GM12878 (cell line): ENCODE results near the gene ZC4H2. TPM values are rescaled to one million over a fixed set of nuclear protein-coding genes. Genes with fewer than 3 reads are reported as not detected.
"Not testable (repeated sequence)": the region's sequence is repeated elsewhere in the genome, so short reads cannot be mapped to it uniquely, and the experiment has no call there.

Source experiments
- ATAC-seq: fragments of 200-7000 bp; cut with Tn5 transposase; 3 replicates; pipeline ENCODE4 v1.9.1; 2020; ENCODE audit warnings: mild to moderate bottlenecking, moderate library complexity
- BruUV-seq: library from RNA; stranded (reverse); fragments of 400-500 nt; replicated peaks from 2 replicates; lab custom pipeline; 2021; lab: Mats Ljungman, UMichigan
- CTCF ChIA-PET: fragments of 300-600 bp; sonication (Branson Sonifier 250); formaldehyde crosslinking; extraction: SDS; loops from one replicate; lab custom pipeline; 2021; ENCODE audit warnings: inconsistent platforms; lab: Yijun Ruan, JAX
- POLR2A ChIA-PET: fragments of 350-600 bp; formaldehyde crosslinking; extraction: SDS; loops from one replicate; lab custom pipeline; 2021; ENCODE audit warnings: inconsistent platforms; lab: Charles Lee
- RAD21 ChIA-PET: fragments of 300-600 bp; sonication (Branson Sonifier 250); formaldehyde crosslinking; loops from one replicate; lab custom pipeline; 2023; ENCODE audit warnings: antibody characterized with exemption; ENCODE audit not compliant: unreplicated experiment; lab: Charles Lee
- SMC1A ChIA-PET: fragments of 300-600 bp; sonication (Branson Sonifier 250); formaldehyde crosslinking; loops from one replicate; lab custom pipeline; 2023; ENCODE audit not compliant: unreplicated experiment, uncharacterized antibody; lab: Charles Lee
- DNase-seq: peaks from one replicate; pipeline ENCODE4 v3.0.0-alpha.2; 2011; ENCODE audit warnings: low read depth, low spot score
- FAIRE-seq: peaks from 3 replicates; lab custom pipeline; 2011; peaks lifted over from hg19 to GRCh38; lab: Jason Lieb, UNC
- H2AFZ ChIP-seq: 2 replicates; pipeline ENCODE4 v1.6.0; 2011; ENCODE audit warnings: low read depth, low read length, control low read depth; ENCODE audit not compliant: control insufficient read depth
- H3K27ac ChIP-seq: 2 replicates; pipeline ENCODE4 v1.5.1; 2011; ENCODE audit warnings: control low read depth; ENCODE audit not compliant: control insufficient read depth, insufficient read depth
- H3K27me3 ChIP-seq, 2 experiments: replicated peaks in 1 of 2; 2 replicates each; pipeline versions ENCODE4 v1.6.0 to v1.6.1; 2011; ENCODE audit warnings: low read length in 1 of 2; ENCODE audit not compliant: control insufficient read depth in 2 of 2, insufficient read depth in 2 of 2
- H3K36me3 ChIP-seq, 2 experiments: 2 replicates each; pipeline ENCODE4 v1.5.1; 2011; ENCODE audit warnings: low read length in 1 of 2; ENCODE audit not compliant: control insufficient read depth in 2 of 2, insufficient read depth in 2 of 2
- H3K4me1 ChIP-seq: 2 replicates; pipeline ENCODE4 v1.6.1; 2011; ENCODE audit warnings: mild to moderate bottlenecking, low read length, moderate library complexity, mixed read lengths; ENCODE audit not compliant: control insufficient read depth, insufficient read depth
- H3K4me2 ChIP-seq: 2 replicates; pipeline ENCODE4 v1.6.0; 2011; ENCODE audit warnings: control low read depth; ENCODE audit not compliant: control insufficient read depth, insufficient read depth
- H3K4me3 ChIP-seq: fragments of 200-600 bp; sonication (generic); 2 replicates; pipeline ENCODE4 v1.5.1; 2016
- H3K79me2 ChIP-seq: 2 replicates; pipeline ENCODE4 v1.6.0; 2011; ENCODE audit warnings: low read length; ENCODE audit not compliant: control insufficient read depth, insufficient read depth
- H3K9ac ChIP-seq: 2 replicates; pipeline ENCODE4 v1.8.0; 2011; ENCODE audit warnings: low read length, control low read depth, mixed read lengths; ENCODE audit not compliant: control insufficient read depth, insufficient read depth
- H3K9me3 ChIP-seq: replicated peaks from 3 replicates; pipeline ENCODE4 v1.5.1; 2011; ENCODE audit warnings: mild to moderate bottlenecking, low read length; ENCODE audit not compliant: control insufficient read depth, insufficient read depth
- H4K20me1 ChIP-seq: 2 replicates; pipeline ENCODE4 v1.6.0; 2011; ENCODE audit not compliant: control insufficient read depth, insufficient read depth
- BHLHE40 ChIP-seq, 2 experiments: fragments of 450-650 bp in 1 of 2; IDR thresholded peaks; 2 replicates each; pipeline ENCODE4 v1.6.1; 2011 to 2017; ENCODE audit warnings: low read depth in 2 of 2, borderline replicate concordance in 1 of 2, improper control_type of control experiment in 1 of 2, low read length in 1 of 2, mild to moderate bottlenecking in 1 of 2
- FOS ChIP-seq: IDR thresholded peaks from 3 replicates; pipeline ENCODE4 v1.6.1; 2011; ENCODE audit warnings: borderline replicate concordance; ENCODE audit not compliant: insufficient read length; ENCODE audit errors: extremely low read depth
- JUND ChIP-seq: IDR thresholded peaks from 2 replicates; pipeline ENCODE4 v1.6.1; 2012; ENCODE audit warnings: low read depth, mild to moderate bottlenecking, low read length, improper control_type of control experiment, moderate library complexity
- MEF2B ChIP-seq: fragments of 450-650 bp; IDR thresholded peaks from 2 replicates; pipeline ENCODE4 v1.6.1; 2018; ENCODE audit warnings: mild to moderate bottlenecking, moderate library complexity; ENCODE audit not compliant: partially characterized antibody, poor library complexity, severe bottlenecking
- ZNF207 ChIP-seq: fragments of 450-650 bp; IDR thresholded peaks from 2 replicates; pipeline ENCODE4 v1.6.1; 2014; ENCODE audit warnings: antibody characterized with exemption, mild to moderate bottlenecking, borderline replicate concordance
- WGBS: methylation state at CpG from one replicate; pipeline ENCODE4 v1.1.6; 2016; ENCODE audit warnings: low lambda C conversion rate; ENCODE audit not compliant: insufficient replicate concordance, insufficient coverage; ENCODE audit errors: missing lambda C conversion rate; 5-methylcytosine and 5-hydroxymethylcytosine counted together
- in situ Hi-C: fragments of 300-500 bp; cut with MboI; formaldehyde crosslinking; loops from 9 replicates; pipeline ENCODE4 v1.14.3; 2018; ENCODE audit warnings: mixed read lengths
- intact Hi-C: fragments of 100-400 bp; cut with micrococcal nuclease; formaldehyde crosslinking; loops from one replicate; pipeline ENCODE4 v1.14.2; 2022; ENCODE audit not compliant: unreplicated experiment
- polyA plus RNA-seq, 11 experiments: library from polyadenylated mRNA; depleted of rRNA in 4 of 11; unstranded in 6 of 11; stranded (reverse) in 5 of 11; fragments of >200 nt; fragmentation: Nextera tagmentation in 4 of 11; fragmentation: Illumina TruSeq in 1 of 11; extraction: Ambion mirVana in 4 of 11; extraction: Trizol in 1 of 11; gene quantifications; 1 replicate in 1 of 11; 2 replicates in 10 of 11; pipeline versions ENCODE4 v1.2.1 to v1.2.3, GENCODE V29; 2011 to 2016; ENCODE audit warnings: inconsistent platforms in 2 of 11, missing spikeins in 2 of 11, low read depth in 1 of 11
- total RNA-seq, 4 experiments: library from RNA; depleted of rRNA in 3 of 4; stranded (reverse); fragments of >200 nt in 3 of 4; fragmentation: Illumina TruSeq in 1 of 4; extraction: Trizol in 1 of 4; gene quantifications; 2 replicates each; pipeline versions ENCODE4 v1.2.1 to v1.2.3, GENCODE V29; 2013 to 2021
- TF ChIP-seq, protein P1 (sequence below), 3 experiments: IDR thresholded peaks in 2 of 3; conservative IDR thresholded peaks in 1 of 3; 2 replicates each; pipeline ENCODE4 v1.5.1; 2011; ENCODE audit warnings: low read depth in 3 of 3, low read length in 3 of 3, mild to moderate bottlenecking in 3 of 3, control low read depth in 2 of 3, moderate library complexity in 2 of 3, inconsistent platforms in 1 of 3, mixed read lengths in 1 of 3; ENCODE audit not compliant: control insufficient read depth in 2 of 3, insufficient read depth in 1 of 3; ENCODE audit errors: extremely low read depth in 1 of 3

Gene ZC4H2
- total and polyA plus RNA-seq, 10 of the 15 experiments (the other 5 are each of a cell fraction or from before 2014, with no cell fraction given): 0.27 to 1.8 (median 0.67) TPM

- no peaks in the 10 kb centered on the region for H3K4me1 ChIP-seq
- H3K4me2 ChIP-seq: no peak overlapping the region
- no peaks in the 10 kb centered on the region for H3K9me3 ChIP-seq
- SMC1A ChIA-PET: no interaction called here
- RAD21 ChIA-PET: no interaction called here
- no peaks in the 10 kb centered on the region for H3K79me2 ChIP-seq
- no peak overlapping the region for H3K4me3 ChIP-seq
- FAIRE-seq (no peak), DNase-seq (no peak), ATAC-seq (peak; percentile 47; the same call in 1 of the 3 replicates)
- in situ Hi-C loops: no loop called here
- CTCF ChIA-PET: interaction anchor here (0.8 kb wide), 1 partner anchor 25 kb away, joined by 4 read pairs; no protein-coding TSS in a partner anchor
- no peak overlapping the region for H3K27ac ChIP-seq
- H4K20me1 ChIP-seq: no peaks in the 10 kb centered on the region
- no peak overlapping the region for H3K9ac ChIP-seq
- BruUV-seq: no TSS peak
- no peak for TF ChIP-seq ZNF207
- no peak for TF ChIP-seq MEF2B
- no peak for TF ChIP-seq BHLHE40 (IDR thresholded peaks at IDR 0.05; ENCODE audit: borderline replicate concordance in 1 of 2, low read depth in 2 of 2, low read length in 1 of 2)
- TF ChIP-seq JUND: no peak
- TF ChIP-seq, protein P1, sequence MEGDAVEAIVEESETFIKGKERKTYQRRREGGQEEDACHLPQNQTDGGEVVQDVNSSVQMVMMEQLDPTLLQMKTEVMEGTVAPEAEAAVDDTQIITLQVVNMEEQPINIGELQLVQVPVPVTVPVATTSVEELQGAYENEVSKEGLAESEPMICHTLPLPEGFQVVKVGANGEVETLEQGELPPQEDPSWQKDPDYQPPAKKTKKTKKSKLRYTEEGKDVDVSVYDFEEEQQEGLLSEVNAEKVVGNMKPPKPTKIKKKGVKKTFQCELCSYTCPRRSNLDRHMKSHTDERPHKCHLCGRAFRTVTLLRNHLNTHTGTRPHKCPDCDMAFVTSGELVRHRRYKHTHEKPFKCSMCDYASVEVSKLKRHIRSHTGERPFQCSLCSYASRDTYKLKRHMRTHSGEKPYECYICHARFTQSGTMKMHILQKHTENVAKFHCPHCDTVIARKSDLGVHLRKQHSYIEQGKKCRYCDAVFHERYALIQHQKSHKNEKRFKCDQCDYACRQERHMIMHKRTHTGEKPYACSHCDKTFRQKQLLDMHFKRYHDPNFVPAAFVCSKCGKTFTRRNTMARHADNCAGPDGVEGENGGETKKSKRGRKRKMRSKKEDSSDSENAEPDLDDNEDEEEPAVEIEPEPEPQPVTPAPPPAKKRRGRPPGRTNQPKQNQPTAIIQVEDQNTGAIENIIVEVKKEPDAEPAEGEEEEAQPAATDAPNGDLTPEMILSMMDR (IDR thresholded peaks at IDR 0.05 in 2 of 3, conservative IDR thresholded peaks at IDR 0.05 in 1 of 3; ENCODE audit: control insufficient read depth in 2 of 3, extremely low read depth in 1 of 3, insufficient read depth in 1 of 3, low read depth in 3 of 3, low read length in 3 of 3): peak; percentile 23 to 58 (median 45); a peak in 4 of 6 replicates
- TF ChIP-seq FOS: no peak
- no peaks in the 10 kb centered on the region for H3K36me3 ChIP-seq
- no peaks in the 10 kb centered on the region for H3K27me3 ChIP-seq
- H2AFZ ChIP-seq: no peak overlapping the region
- POLR2A ChIA-PET: no interaction called here
- intact Hi-C loops: no loop called here
These were observed 90.4 kb downstream of the ZC4H2 start for GRCh38 chrX:64885850-64886249.

DNA sequence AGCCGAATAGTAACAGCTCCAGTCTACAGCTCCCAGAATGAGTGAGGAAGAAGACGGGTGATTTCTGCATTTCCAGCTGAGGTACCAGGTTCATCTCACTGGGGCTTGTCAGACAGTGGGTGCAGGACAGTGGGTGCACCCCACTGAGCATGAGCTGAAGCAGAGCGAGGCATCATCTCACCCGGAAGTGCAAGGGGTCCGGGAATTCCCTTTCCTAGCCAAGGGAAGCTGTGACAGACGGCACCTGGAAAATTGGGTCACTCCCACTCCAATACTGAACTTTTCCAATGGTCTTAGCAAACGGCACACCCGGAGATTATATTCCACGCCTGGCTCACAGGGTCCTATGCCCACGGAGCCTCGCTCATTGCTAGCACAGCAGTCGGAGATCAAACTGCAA, 97.5 kb downstream of the ZC4H2 start:
- H3K27ac ChIP-seq, H3K9ac ChIP-seq, FAIRE-seq, CTCF ChIA-PET, H3K27me3 ChIP-seq, SMC1A ChIA-PET, in situ Hi-C loops, H2AFZ ChIP-seq, H3K79me2 ChIP-seq, intact Hi-C loops, BruUV-seq, H4K20me1 ChIP-seq, ATAC-seq, POLR2A ChIA-PET, H3K36me3 ChIP-seq, RAD21 ChIA-PET, H3K4me3 ChIP-seq, H3K4me1 ChIP-seq, H3K4me2 ChIP-seq, DNase-seq, H3K9me3 ChIP-seq: not testable (repeated sequence)
- WGBS: 55% methylated on average over 12 of the region's 12 CpGs
